OCI-LY1 (cell line): ENCODE data around the gene TSPYL1.

Experiments
- H2AFZ ChIP-seq: fragments of 200-600 bp; sonication (generic), shearing (Covaris generic); 2 replicates; pipeline ENCODE4 v1.6.0; 2014; ENCODE audit warnings: antibody characterized with exemption, mild to moderate bottlenecking, low read length
- H3F3A ChIP-seq: fragments of 200-600 bp; sonication (generic), shearing (Covaris generic); 2 replicates; pipeline ENCODE4 v1.6.0; 2014; ENCODE audit warnings: mild to moderate bottlenecking, antibody characterized with exemption, low read length, moderate library complexity; ENCODE audit not compliant: insufficient read depth
- H3K27ac ChIP-seq: fragments of 200-600 bp; sonication (generic); 2 replicates; pipeline ENCODE4 v1.5.1; 2014; ENCODE audit warnings: low read length, mixed run types, mild to moderate bottlenecking, low read depth; ENCODE audit not compliant: poor library complexity, severe bottlenecking
- H3K27me3 ChIP-seq: fragments of 200-600 bp; sonication (generic); 2 replicates; pipeline ENCODE4 v1.6.0; 2014; ENCODE audit warnings: antibody characterized with exemption, mild to moderate bottlenecking, low read length, moderate library complexity; ENCODE audit not compliant: insufficient read depth
- H3K36me3 ChIP-seq: fragments of 200-600 bp; sonication (generic); 2 replicates; pipeline ENCODE4 v1.6.1; 2014; ENCODE audit warnings: mild to moderate bottlenecking, antibody characterized with exemption, low read length, moderate library complexity, mixed read lengths; ENCODE audit not compliant: insufficient read depth
- H3K4me1 ChIP-seq: fragments of 200-600 bp; sonication (generic); 2 replicates; pipeline ENCODE4 v1.5.1; 2014; ENCODE audit warnings: mild to moderate bottlenecking, low read length, moderate library complexity; ENCODE audit not compliant: insufficient read depth, severe bottlenecking
- H3K4me2 ChIP-seq: fragments of 200-600 bp; sonication (generic), shearing (Covaris generic); 2 replicates; pipeline ENCODE4 v1.6.1; 2014; ENCODE audit warnings: low read length
- H3K4me3 ChIP-seq: fragments of 200-600 bp; sonication (generic); 2 replicates; pipeline ENCODE4 v1.5.1; 2014; ENCODE audit warnings: low read length, low read depth, mild to moderate bottlenecking, mixed read lengths; ENCODE audit not compliant: poor library complexity, severe bottlenecking
- H3K79me2 ChIP-seq: fragments of 200-600 bp; shearing (Covaris generic); 2 replicates; pipeline ENCODE4 v1.6.1; 2016; ENCODE audit warnings: mixed run types, low read length, mixed read lengths; ENCODE audit not compliant: insufficient read depth
- H3K9ac ChIP-seq: fragments of 200-600 bp; sonication (generic), shearing (Covaris generic); 2 replicates; pipeline ENCODE4 v1.6.1; 2014; ENCODE audit warnings: mild to moderate bottlenecking, low read length, mixed read lengths
- H3K9me2 ChIP-seq: fragments of 200-600 bp; sonication (generic), shearing (Covaris generic); 2 replicates; pipeline ENCODE4 v1.6.1; 2014; ENCODE audit warnings: low read depth, mild to moderate bottlenecking, low read length, mixed read lengths
- H3K9me3 ChIP-seq: fragments of 200-600 bp; shearing (Covaris generic); 2 replicates; pipeline ENCODE4 v1.6.1; 2014; ENCODE audit warnings: low read length, mixed read lengths
- H4K20me1 ChIP-seq: fragments of 200-600 bp; sonication (generic), shearing (Covaris generic); 2 replicates; pipeline ENCODE4 v1.6.0; 2016; ENCODE audit warnings: mild to moderate bottlenecking, low read length; ENCODE audit not compliant: insufficient read depth
- EZH2 ChIP-seq: fragments of 200-600 bp; sonication (generic), shearing (Covaris generic); IDR thresholded peaks from 2 replicates; pipeline ENCODE4 v1.8.0; 2017; ENCODE audit warnings: borderline replicate concordance, mixed run types, mild to moderate bottlenecking, antibody characterized with exemption, low read length, moderate library complexity, mixed read lengths
- TF ChIP-seq, protein P1 (sequence below): fragments of 200-600 bp; sonication (generic), shearing (Covaris generic); IDR thresholded peaks from 2 replicates; pipeline ENCODE4 v1.5.1; 2017; ENCODE audit warnings: mild to moderate bottlenecking, antibody characterized with exemption, low read length, moderate library complexity, mixed read lengths

The TSPYL1 gene

DNA sequence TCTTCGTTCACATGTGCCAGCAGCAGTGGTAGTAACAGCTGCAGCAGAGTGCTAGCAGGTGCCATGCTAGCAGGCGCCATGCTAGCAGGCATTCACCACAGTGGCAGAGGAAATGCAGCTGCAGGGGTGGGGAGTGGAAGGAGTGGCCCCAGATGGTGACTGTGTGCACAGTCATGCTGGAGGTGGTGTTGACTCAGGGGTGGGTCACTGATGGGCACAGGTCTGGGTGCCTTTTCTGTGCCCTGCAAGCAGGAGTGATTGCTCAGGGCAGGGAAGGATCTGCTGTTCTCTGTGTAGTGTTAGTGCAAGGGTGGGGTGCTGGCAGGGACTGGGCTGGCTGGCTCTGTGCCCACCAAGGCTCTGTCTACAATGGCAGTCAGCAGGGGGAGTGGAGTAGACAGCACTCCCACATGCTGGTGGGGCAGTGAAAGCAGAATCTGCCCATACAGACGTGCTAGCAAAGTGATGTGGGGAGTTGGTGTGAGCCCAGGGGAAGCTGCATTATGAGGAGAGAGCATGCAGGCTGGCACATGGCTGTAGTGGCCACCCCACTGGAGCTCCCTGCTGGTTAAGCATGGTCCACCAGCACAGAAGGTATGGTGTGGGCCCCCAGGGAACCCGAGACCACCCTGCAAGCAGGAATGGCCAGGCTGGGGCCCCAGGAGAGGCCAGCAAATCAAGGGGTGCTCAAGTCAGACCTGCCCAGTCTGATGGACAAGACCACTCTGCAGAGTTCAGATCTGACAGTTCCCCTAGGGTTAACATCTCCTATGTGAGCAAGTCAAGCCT, 14.5 kb downstream of the TSPYL1 start:
- H3K36me3 ChIP-seq = no peaks in the 10 kb centered on the region
- no peaks in the 10 kb centered on the region for H4K20me1 ChIP-seq
- no peaks in the 10 kb centered on the region for H3K9me2 ChIP-seq
- TF ChIP-seq, protein P1, sequence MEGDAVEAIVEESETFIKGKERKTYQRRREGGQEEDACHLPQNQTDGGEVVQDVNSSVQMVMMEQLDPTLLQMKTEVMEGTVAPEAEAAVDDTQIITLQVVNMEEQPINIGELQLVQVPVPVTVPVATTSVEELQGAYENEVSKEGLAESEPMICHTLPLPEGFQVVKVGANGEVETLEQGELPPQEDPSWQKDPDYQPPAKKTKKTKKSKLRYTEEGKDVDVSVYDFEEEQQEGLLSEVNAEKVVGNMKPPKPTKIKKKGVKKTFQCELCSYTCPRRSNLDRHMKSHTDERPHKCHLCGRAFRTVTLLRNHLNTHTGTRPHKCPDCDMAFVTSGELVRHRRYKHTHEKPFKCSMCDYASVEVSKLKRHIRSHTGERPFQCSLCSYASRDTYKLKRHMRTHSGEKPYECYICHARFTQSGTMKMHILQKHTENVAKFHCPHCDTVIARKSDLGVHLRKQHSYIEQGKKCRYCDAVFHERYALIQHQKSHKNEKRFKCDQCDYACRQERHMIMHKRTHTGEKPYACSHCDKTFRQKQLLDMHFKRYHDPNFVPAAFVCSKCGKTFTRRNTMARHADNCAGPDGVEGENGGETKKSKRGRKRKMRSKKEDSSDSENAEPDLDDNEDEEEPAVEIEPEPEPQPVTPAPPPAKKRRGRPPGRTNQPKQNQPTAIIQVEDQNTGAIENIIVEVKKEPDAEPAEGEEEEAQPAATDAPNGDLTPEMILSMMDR = no peak
- TF ChIP-seq EZH2 = no peak
- H3K9ac ChIP-seq = no peak overlapping the region
- no peaks in the 10 kb centered on the region for H3K27me3 ChIP-seq
- H3K4me3 ChIP-seq = no peak overlapping the region
- no peaks in the 10 kb centered on the region for H3K9me3 ChIP-seq
- H3K27ac ChIP-seq = no peak overlapping the region
- no peaks in the 10 kb centered on the region for H3F3A ChIP-seq
- no peaks in the 10 kb centered on the region for H3K4me1 ChIP-seq
- no peaks in the 10 kb centered on the region for H3K79me2 ChIP-seq
- no peak overlapping the region for H2AFZ ChIP-seq
- no peak overlapping the region for H3K4me2 ChIP-seq

DNA sequence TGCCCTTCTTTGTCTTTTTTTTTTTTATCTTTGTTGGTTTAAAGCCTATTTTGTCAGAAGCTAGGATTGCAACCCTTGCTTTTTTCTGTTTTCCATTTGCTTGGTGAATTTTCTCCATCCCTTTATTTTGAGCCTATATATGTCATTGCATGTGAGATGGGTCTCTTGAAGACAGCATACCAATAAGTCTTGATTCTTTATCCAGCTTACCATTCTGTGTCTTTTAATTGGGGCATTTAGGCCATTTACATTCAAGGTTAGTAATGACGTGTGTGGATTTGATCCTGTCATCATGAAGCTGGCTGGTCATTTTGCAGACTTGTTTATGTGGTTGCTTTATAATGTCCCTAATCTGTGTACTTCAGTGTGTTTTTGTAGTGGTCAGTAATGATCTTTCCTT, 16.4 kb downstream of the TSPYL1 start:
- Histone ChIP-seq H3K4me3 (no peak overlapping the region), H3K27ac (no peak overlapping the region), H3K9ac (no peak overlapping the region), H3K4me1 (no peaks in the 10 kb centered on the region), H3K79me2 (no peaks in the 10 kb centered on the region), H3K4me2 (no peak overlapping the region), H3K9me2 (no peaks in the 10 kb centered on the region), H4K20me1 (no peaks in the 10 kb centered on the region), H3K27me3 (no peaks in the 10 kb centered on the region), H2AFZ (no peak overlapping the region), H3K9me3 (no peaks in the 10 kb centered on the region), H3F3A (no peaks in the 10 kb centered on the region), H3K36me3 (no peaks in the 10 kb centered on the region)
- TF ChIP-seq, protein P1 = no peak
- TF ChIP-seq EZH2 = no peak

DNA sequence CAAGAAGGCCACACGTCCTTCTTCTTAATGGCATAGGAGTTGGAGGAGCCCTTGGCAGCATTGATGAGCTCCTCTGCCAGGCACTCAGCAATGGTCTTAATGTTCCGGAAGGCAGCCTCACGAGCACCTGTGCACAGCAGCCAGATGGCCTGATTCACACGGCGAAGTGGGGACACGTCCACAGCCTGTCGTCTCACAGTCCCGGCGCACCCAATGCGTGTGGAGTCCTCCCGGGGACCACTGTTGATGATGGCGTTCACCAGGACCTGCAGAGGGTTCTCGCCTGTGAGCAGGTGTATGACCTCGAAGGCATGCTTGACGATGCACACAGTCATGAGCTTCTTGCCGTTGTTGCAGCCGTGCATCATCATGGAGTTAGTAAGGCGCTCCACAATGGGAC, 21.2 kb downstream of the TSPYL1 start:
- H3K9me2 ChIP-seq = no peaks in the 10 kb centered on the region
- no peaks in the 10 kb centered on the region for H3F3A ChIP-seq
- no peaks in the 10 kb centered on the region for H3K36me3 ChIP-seq
- no peak overlapping the region for H3K27ac ChIP-seq
- no peaks in the 10 kb centered on the region for H3K27me3 ChIP-seq
- H3K4me2 ChIP-seq = no peak overlapping the region
- no peak overlapping the region for H3K9ac ChIP-seq
- H3K4me3 ChIP-seq = no peak overlapping the region
- H4K20me1 ChIP-seq = no peaks in the 10 kb centered on the region
- H2AFZ ChIP-seq = no peak overlapping the region
- H3K4me1 ChIP-seq = peaks cover 15% of the 10 kb centered on the region
- peaks cover 7% of the 10 kb centered on the region; the same call in 1 of the 2 replicates for H3K79me2 ChIP-seq
- H3K9me3 ChIP-seq = no peaks in the 10 kb centered on the region
- TF ChIP-seq, protein P1 = no peak
- TF ChIP-seq EZH2 = no peak
